ENCODE measurements around the gene MAG. TPM values are rescaled to one million over a fixed set of nuclear protein-coding genes. Genes with fewer than 3 reads are reported as not detected.

The MAG gene
- polyA plus RNA-seq (2014; cell fraction: cytosol; rRNA removed) = 2.2 TPM in 1 of 2 replicates, not detected in the other
- not detected in 2 replicates for polyA plus RNA-seq (2014; cell fraction: nucleus; rRNA removed)

- no peak for DNase-seq (ENCODE audit: low spot score)
Observed at GRCh38 chr19:35291916-35292315, at the start of gene MAG. Gene MAG (plus strand): TSS chr19:35292161. CDS start chr19:35295409, 3,248 bp downstream.

GRCh38 chr19:35246466-35247092 is 45.4 kb upstream of the MAG start:
- DNase-seq (ENCODE audit: low spot score) = no peak

GRCh38 chr19:35247526-35248309 is 44.2 kb upstream of the MAG start:
- DNase-seq (ENCODE audit: low spot score) = no peak

GRCh38 chr19:35248310-35249145 is 43.4 kb upstream of the MAG start, which contains the start of gene LSR:
Gene LSR (plus strand): TSS chr19:35249002. CDS start chr19:35249023, 21 bp downstream.
- no peak for DNase-seq (ENCODE audit: low spot score)

GRCh38 chr19:35249146-35249847 is 42.7 kb upstream of the MAG start:
- DNase-seq (ENCODE audit: low spot score) = no peak

- DNase-seq (ENCODE audit: low spot score) = no peak
Observed at GRCh38 chr19:35249848-35250711, 41.9 kb upstream of the MAG start.

GRCh38 chr19:35251456-35251855 is 40.5 kb upstream of the MAG start:
- DNase-seq (ENCODE audit: low spot score) = no peak

GRCh38 chr19:35253316-35254286 is 38.4 kb upstream of the MAG start:
- no peak for DNase-seq (ENCODE audit: low spot score)

GRCh38 chr19:35254341-35255297 is 37.3 kb upstream of the MAG start:
- DNase-seq (ENCODE audit: low spot score) = no peak

GRCh38 chr19:35256566-35256965 is 35.4 kb upstream of the MAG start:
- DNase-seq (ENCODE audit: low spot score) = no peak

- DNase-seq (ENCODE audit: low spot score) = no peak
Observed at GRCh38 chr19:35257113-35257461, 34.9 kb upstream of the MAG start.

GRCh38 chr19:35260694-35261304 is 31.2 kb upstream of the MAG start:
- no peak for DNase-seq (ENCODE audit: low spot score)

GRCh38 chr19:35261356-35262100 is 30.4 kb upstream of the MAG start:
- DNase-seq (ENCODE audit: low spot score) = no peak

- no peak for DNase-seq (ENCODE audit: low spot score)
Observed at GRCh38 chr19:35262101-35262761, 29.7 kb upstream of the MAG start.

- no peak for DNase-seq (ENCODE audit: low spot score)
Observed at GRCh38 chr19:35264268-35265125, 27.5 kb upstream of the MAG start.

All from SK-N-DZ (cell line).